Fibroblast of lung (primary cell): ENCODE data around the gene OLFML1. TPM values are rescaled to one million over a fixed set of nuclear protein-coding genes. Genes with fewer than 3 reads are reported as not detected.

Source experiments
- DNase-seq, 2 donors: peaks; one replicate each; pipeline versions ENCODE4 v3.0.0 to v3.0.0-alpha.2; 2010; ENCODE audit warnings: low read depth in 2 of 2
- H2AFZ ChIP-seq: 2 replicates; pipeline ENCODE4 v1.5.1; 2012; ENCODE audit warnings: low read length, control low read depth, inconsistent platforms
- H3K27ac ChIP-seq: 2 replicates; pipeline ENCODE4 v1.5.1; 2011; ENCODE audit warnings: low read length, control low read depth; ENCODE audit not compliant: insufficient read depth
- H3K27me3 ChIP-seq: 2 replicates; pipeline ENCODE4 v1.5.1; 2011; ENCODE audit warnings: mild to moderate bottlenecking, low read length; ENCODE audit not compliant: control insufficient read depth, insufficient read depth
- H3K36me3 ChIP-seq: 2 replicates; pipeline ENCODE4 v1.5.1; 2011; ENCODE audit warnings: low read length; ENCODE audit not compliant: control insufficient read depth, insufficient read depth
- H3K4me1 ChIP-seq: 2 replicates; pipeline ENCODE4 v1.5.1; 2011; ENCODE audit warnings: low read length; ENCODE audit not compliant: control insufficient read depth, insufficient read depth; ENCODE audit errors: extremely low read depth
- H3K4me2 ChIP-seq: 2 replicates; pipeline ENCODE4 v1.5.1; 2011; ENCODE audit warnings: low read length, control low read depth; ENCODE audit not compliant: insufficient read depth; ENCODE audit errors: extremely low read depth
- H3K4me3 ChIP-seq, 4 experiments: fragments of 200-600 bp in 1 of 4; sonication (generic) in 1 of 4; replicated peaks in 1 of 4; 2 replicates each; pipeline ENCODE4 v1.5.1; 2011 to 2016; ENCODE audit warnings: low read length in 4 of 4, low read depth in 3 of 4, mild to moderate bottlenecking in 3 of 4, control low read depth in 2 of 4, inconsistent platforms in 1 of 4, mixed read lengths in 1 of 4; ENCODE audit not compliant: insufficient read depth in 1 of 4; ENCODE audit errors: control extremely low read depth in 1 of 4
- H3K79me2 ChIP-seq: 2 replicates; pipeline ENCODE4 v1.5.1; 2012; ENCODE audit warnings: mild to moderate bottlenecking, low read length, inconsistent platforms; ENCODE audit not compliant: control insufficient read depth, insufficient read depth
- H3K9ac ChIP-seq: 2 replicates; pipeline ENCODE4 v1.5.1; 2011; ENCODE audit warnings: mild to moderate bottlenecking, low read length, control low read depth; ENCODE audit not compliant: insufficient read depth
- H3K9me3 ChIP-seq: 2 replicates; pipeline ENCODE4 v1.5.1; 2012; ENCODE audit warnings: low read depth, low read length; ENCODE audit not compliant: control insufficient read depth, insufficient read depth
- H4K20me1 ChIP-seq: 2 replicates; pipeline ENCODE4 v1.5.1; 2011; ENCODE audit warnings: low read length; ENCODE audit not compliant: control insufficient read depth, insufficient read depth; ENCODE audit errors: extremely low read depth
- CTCF ChIP-seq, 2 donors: IDR thresholded peaks in 1 of 2; conservative IDR thresholded peaks in 1 of 2; 1 replicate in 1 of 2; 2 replicates in 1 of 2; pipeline ENCODE4 v1.5.1; 2011 to 2012; ENCODE audit warnings: low read length in 2 of 2, control low read depth in 1 of 2, inconsistent platforms in 1 of 2, low read depth in 1 of 2, mild to moderate bottlenecking in 1 of 2
- EZH2 ChIP-seq: IDR thresholded peaks from 2 replicates; pipeline ENCODE4 v1.5.1; 2012; ENCODE audit warnings: low read length, control low read depth, mild to moderate bottlenecking; ENCODE audit errors: missing control alignments
- polyA plus RNA-seq, 2 donors: library from polyadenylated mRNA; depleted of rRNA in 1 of 2; stranded (reverse) in 1 of 2; unstranded in 1 of 2; fragments of >200 nt; gene quantifications; 2 replicates each; pipeline ENCODE4 v1.2.1, GENCODE V29; 2011 to 2012; ENCODE audit warnings: missing spikeins in 1 of 2
- total RNA-seq: library from RNA; depleted of rRNA; stranded (reverse); fragments of >200 nt; gene quantifications from 2 replicates; pipeline ENCODE4 v1.2.1, GENCODE V29; 2014

OLFML1 gene
- total and polyA plus RNA-seq, 2 donors (not counting 1 experiment from before 2014, with no cell fraction given), result 22.8 to 183 TPM

DNA sequence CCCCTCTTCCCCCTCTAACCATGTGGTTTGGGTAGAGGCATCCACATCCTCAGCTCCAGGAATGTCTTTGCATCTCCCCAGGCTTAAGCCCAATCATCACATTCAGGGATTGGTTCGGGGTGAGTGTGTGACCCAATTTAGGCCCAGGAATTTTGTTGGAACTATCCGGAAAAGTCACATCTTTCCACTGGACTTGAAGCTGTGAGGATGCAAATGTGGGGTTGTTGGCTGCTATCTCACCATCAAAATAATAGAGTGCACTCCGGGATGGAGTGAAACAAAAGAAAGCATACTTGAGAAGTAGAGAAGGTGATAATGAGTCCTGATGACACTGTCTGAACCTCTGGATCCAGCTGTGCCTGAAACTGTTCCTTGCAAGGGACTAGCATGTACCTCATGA, 33.8 kb upstream of the OLFML1 start:
- Histone ChIP-seq H4K20me1 (no peaks in the 10 kb centered on the region), H3K4me1 (no peaks in the 10 kb centered on the region), H3K9ac (no peak overlapping the region), H3K4me2 (no peak overlapping the region), H3K9me3 (no peaks in the 10 kb centered on the region), H2AFZ (no peak overlapping the region), H3K36me3 (no peaks in the 10 kb centered on the region), H3K27ac (no peak overlapping the region), H3K79me2 (no peaks in the 10 kb centered on the region), H3K27me3 (no peaks in the 10 kb centered on the region), H3K4me3 (no peak overlapping the region)
- no peak for TF ChIP-seq CTCF (conservative IDR thresholded peaks at IDR 0.05 in 1 of 2, IDR thresholded peaks at IDR 0.05 in 1 of 2; ENCODE audit: low read depth in 1 of 2, low read length in 2 of 2)
- TF ChIP-seq EZH2, result no peak
- DNase-seq, result no peak

DNA sequence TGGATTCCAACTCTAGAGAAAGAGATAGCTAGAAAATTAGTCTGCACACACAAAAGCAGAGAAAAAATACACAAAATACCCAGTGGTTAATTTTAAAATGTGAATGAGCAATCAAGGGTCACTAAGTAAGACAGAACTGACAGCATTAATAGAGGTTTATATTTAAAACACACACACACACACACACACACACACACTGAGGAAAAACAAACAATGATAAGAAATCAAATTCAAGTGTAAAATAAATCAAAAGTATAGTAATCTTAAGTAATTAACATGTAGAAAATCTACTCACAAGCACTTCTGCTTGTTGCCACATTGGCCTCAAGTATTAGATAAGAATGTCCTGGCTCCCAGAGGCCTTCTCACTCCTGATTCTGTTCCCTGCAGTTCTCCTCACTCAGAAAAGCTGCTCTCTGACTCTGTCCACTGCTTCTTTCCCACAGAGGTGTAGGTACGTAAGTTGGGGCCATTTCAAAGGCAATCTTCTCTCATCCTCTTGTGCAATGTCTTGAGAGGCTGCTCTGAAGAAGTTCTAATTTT, 33.3 kb upstream of the OLFML1 start:
- H3K36me3 ChIP-seq, result no peaks in the 10 kb centered on the region

GRCh38 chr11:7454854-7455253, 30.5 kb upstream of the OLFML1 start:
- H3K9ac ChIP-seq, result no peak overlapping the region
- DNase-seq, result no peak
- no peaks in the 10 kb centered on the region for H3K4me1 ChIP-seq
- no peaks in the 10 kb centered on the region for H3K36me3 ChIP-seq
- no peak overlapping the region for H3K4me3 ChIP-seq
- H3K79me2 ChIP-seq, result no peaks in the 10 kb centered on the region
- H2AFZ ChIP-seq, result no peak overlapping the region
- no peaks in the 10 kb centered on the region for H4K20me1 ChIP-seq
- H3K4me2 ChIP-seq, result no peak overlapping the region
- no peak for TF ChIP-seq EZH2
- TF ChIP-seq CTCF (conservative IDR thresholded peaks at IDR 0.05 in 1 of 2, IDR thresholded peaks at IDR 0.05 in 1 of 2; ENCODE audit: low read depth in 1 of 2, low read length in 2 of 2), result no peak
- H3K9me3 ChIP-seq, result no peaks in the 10 kb centered on the region
- H3K27me3 ChIP-seq, result no peaks in the 10 kb centered on the region
- H3K27ac ChIP-seq, result no peak overlapping the region

More for the DNA sequence above, 33.3 kb upstream of the OLFML1 start:
- Histone ChIP-seq H3K79me2 (no peaks in the 10 kb centered on the region), H3K4me2 (no peak overlapping the region), H2AFZ (no peak overlapping the region), H3K9ac (no peak overlapping the region), H3K27ac (no peak overlapping the region), H3K27me3 (no peaks in the 10 kb centered on the region), H3K9me3 (no peaks in the 10 kb centered on the region), H4K20me1 (no peaks in the 10 kb centered on the region), H3K4me1 (no peaks in the 10 kb centered on the region), H3K4me3 (no peak overlapping the region)
- no peak for DNase-seq
- TF ChIP-seq CTCF (conservative IDR thresholded peaks at IDR 0.05 in 1 of 2, IDR thresholded peaks at IDR 0.05 in 1 of 2; ENCODE audit: low read depth in 1 of 2, low read length in 2 of 2), result no peak
- no peak for TF ChIP-seq EZH2
